SKM-1 treated with dmso at 0.1 percent for 144 hours (cell line): ENCODE results near the gene RTCA.
"Not testable (repeated sequence)": the region's sequence is repeated elsewhere in the genome, so short reads cannot be mapped to it uniquely, and the experiment has no call there.

Experiments used
- DNase-seq: peaks from one replicate; lab custom pipeline; 2025; ENCODE audit not compliant: unreplicated experiment; lab: John Stamatoyannopoulos, UW

The RTCA gene

DNA sequence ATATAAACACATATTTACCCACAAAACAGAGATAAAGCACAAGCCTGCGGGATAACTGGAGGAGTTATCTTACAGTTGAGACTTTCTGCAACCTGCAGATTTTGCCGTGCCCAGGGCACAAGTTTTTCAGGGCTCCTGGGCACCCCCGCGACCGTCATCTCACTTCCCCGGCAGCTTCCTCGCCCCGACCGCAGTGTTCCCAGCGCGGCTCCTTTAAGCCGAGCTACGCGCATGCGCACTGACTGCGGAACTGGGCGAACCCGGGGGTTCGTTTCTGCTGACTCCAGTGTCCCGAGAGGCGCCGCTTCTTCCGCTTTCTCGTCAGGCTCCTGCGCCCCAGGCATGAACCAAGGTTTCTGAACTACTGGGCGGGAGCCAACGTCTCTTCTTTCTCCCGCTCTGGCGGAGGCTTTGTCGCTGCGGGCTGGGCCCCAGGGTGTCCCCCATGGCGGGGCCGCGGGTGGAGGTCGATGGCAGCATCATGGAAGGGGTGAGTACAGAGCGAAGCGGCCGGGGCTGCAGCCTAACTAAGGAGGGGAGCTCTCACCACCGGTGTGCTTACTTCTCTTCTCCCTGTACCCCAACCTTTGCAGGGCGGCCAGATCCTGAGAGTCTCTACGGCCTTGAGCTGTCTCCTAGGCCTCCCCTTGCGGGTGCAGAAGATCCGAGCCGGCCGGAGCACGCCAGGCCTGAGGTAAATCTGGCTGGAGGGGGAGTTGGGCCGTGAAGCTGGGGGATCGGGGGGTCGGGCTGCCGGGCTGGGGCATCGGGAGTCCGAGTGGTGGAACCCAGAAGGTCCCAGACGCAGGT lies at the start of gene RTCA:
Gene RTCA, plus strand, starts transcription at position 286 of the 810 bp plus-strand sequence. Its CDS starts 160 bp downstream, at position 446.
- peak; percentile 98 for DNase-seq

DNA sequence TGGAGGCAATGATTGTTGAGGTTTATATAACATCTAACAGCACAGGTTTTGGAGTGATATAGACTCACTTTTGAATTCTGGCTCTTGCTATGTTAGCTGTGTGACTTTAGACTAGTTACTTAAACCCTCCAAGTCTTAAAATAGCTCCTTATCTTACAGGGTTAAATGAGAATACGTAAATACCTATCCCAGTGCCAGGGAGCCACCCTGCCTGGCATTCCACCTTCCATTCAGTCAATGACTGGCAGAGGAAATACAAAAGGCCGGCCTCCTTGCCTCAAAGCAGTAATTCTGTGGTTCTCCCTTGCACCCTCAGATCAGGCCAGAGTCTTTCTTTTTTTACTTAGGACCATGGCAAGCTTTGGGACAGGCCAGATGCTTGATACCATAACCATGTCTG lies 48.2 kb upstream of the RTCA start:
- DNase-seq: no peak

DNA sequence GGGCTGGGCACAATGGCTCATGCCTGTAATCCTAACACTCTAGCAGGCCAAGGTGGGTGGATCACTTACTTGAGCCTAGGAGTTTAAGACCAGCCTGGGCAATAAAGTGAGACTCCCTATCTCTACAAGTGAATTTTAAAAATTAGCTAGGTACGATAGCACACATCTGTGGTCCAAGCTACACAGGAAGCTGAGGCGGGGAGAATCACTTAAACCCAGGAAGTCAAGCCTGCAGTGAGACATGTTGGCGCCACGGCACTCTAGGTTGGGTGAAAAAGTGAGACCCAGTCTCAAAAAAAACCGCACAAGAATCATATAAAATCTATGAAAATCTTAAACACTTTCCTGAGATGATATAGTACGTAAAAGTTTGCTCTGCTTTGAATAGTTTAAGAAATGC lies 46.6 kb upstream of the RTCA start:
- DNase-seq: no peak

DNA sequence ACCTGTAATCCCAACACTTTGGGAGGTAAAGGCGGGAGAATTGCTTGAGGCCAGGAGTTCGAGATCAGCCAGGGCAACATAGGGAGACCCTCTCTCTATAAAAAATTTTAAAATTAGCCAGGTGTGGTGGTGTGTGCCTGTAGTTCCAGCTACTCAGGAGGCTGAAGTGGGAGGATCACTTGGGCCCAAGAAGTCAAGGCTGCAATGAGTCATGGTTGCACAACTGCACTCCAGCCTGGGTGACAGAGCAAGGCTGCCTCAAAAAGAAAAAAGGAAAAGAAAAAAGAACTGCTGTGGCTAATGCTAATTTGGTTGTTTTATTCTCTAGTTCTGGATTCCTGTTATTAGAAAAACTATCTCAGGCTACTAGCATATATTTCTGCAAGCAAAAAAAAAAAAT lies 46.1 kb upstream of the RTCA start:
- DNase-seq: peak; percentile 8

DNA sequence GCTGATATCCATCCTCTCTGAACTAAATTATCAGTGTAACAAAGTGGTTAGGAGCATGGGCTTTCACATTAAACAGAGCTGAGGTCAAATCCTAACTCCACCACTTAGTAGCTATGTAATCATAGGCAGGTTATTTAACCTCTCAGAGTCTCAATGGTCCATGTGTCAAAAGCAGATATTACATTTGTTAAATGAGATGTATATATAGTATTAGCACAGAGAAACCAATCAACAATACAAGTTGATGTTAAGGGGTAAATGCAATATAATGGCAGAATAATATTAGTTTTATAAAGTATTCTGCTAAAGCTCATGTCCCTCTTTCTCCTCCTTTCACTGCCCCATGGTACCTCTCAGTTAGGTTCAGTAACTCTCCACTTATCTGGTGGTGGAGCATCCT lies 43.6 kb upstream of the RTCA start:
- no peak for DNase-seq

DNA sequence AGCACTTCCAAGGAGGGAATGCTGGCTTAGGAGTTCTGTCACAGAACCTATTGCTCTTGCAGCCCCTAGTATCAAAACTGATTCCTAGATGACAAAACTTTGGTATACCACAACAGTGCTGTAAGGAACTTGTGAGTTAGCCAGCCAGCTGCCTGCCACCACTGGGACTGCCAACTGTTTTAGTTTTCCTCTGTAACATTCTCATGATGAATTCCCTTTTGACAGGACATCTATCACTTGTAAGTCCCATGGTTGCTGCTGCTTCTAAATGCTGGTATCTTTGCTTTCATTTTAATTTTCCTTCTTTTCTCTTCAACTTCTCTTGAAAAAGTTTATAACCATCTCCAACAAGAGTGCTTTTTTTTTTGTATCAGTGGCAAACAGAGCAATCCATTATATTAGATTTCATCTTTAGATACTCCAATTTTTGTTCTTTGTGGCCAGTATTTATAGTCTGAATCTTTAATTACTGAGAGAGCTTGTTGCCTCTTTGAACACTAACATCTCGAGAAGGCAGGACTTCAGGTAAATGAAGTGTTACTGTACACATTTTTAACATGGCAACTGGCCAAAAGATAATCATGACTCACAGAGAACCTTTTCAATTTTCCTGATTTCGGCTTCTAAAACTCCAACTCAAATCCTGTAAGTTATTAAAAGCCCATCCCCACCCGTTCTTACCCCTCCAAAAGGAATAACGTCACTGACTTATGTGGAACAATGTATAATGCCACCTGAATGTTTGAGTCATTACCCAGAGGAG lies 36.2 kb upstream of the RTCA start:
- no peak for DNase-seq

DNA sequence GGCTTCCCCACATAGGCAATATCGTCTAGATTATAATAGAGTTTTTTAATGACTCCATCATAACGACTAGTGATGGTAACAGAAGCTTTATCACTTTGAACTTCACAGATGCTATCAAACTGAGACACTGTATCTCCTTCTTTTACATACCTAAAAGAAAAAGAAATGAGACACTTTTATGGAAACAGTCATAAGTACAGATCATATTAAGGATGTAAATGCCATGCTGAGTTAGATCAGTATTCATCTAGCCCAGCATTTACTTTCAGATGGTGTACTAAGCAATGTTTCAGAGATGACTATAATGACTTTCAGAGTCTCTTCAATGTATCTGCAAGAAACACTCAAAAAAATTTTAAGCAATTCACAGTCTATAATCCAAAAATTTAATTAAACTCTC lies 35.3 kb upstream of the RTCA start:
- no peak for DNase-seq

DNA sequence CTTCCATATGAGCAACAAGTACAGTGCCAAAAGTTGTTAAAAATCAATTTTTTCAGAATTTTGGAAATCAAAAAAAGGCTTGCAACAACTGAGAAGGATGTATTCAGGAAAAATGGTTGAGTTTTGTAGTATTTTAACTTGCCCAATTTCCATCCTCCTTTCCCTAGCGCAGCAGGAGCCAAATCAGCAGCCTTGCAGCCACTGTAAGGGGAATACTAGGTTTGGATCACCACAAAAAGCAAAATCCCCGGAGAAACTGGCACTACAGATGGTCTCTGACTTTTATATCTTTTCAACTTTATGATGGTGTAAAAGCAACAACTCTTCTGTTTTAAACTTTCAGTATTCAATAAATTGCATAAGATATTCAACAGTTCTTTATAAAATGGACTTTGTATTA lies 34.3 kb upstream of the RTCA start:
- DNase-seq: no peak

DNA sequence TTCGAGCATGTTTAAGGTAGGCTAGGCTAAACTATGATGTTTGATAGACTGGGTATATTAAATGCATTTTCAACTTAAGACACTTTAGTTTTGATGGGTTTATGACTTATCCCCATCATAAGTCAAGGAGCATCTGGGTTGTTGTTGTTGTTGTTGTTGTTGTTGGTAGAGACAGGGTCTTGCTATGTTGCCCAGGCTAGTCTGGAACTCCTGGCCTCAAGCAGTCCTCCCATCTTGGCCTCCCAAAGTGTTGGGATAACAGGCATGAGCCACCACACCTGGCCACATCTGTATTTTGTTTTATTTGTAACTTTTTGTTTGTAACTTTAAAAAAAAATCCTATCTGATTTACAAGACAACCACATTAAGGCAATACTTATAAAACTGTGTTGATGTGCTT lies 33.9 kb upstream of the RTCA start:
- DNase-seq: no peak

DNA sequence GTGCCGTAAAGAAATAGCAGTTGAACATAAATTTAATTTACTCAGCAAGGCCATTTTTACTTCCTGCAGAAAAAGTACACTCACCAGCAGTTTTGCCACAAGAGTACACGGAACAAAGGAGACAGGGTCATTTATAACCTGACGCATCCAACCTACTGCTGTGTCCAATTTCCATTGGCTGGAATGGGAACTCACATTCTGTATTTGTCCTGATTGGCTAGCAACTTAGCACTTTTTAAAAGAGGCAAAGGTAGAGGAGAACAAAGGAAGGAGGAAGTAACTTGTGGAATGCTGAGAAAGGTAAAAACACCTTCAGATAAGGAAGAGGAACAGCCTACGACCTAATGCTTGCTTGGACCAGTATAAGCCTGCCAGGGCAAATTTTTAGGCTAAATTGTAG lies 32.5 kb upstream of the RTCA start:
- DNase-seq: not testable (repeated sequence)

DNA sequence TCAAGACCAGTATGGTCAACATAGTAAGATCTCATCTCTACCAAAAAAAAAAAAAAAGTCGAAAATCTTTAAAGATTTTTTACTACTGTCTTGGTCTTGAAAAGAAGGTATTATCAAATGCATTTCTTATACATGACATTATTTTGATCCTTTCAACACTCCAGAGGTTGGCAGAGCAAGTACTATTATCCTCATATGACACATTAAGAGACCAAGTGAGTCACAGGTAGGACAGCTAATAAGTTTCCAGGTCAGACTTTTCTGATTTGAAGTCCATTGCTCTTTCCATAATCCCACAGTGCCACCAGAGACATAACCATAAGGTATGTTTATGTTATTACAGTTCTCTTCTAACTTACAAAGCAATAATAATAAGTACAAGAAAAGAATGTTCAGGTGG lies 31.6 kb upstream of the RTCA start:
- DNase-seq: no peak

DNA sequence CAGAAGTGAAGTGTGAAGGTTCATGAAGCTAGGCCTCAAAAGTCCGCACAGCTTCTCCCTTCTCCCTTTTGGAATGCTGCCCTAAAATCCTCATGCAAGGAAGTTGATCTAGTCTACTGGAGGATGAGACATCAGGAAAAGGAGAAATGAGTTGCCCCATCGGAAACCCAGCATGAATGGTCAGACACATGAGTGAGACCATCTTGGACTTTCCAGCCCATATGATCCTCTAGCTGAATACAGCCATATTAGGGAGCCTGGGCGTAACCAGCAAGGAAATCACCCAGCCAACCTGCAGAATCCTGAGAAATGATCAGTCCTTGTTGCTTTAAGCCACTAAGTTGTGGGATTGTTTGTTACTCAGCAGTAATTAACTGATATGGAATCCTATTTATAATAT lies 28.9 kb upstream of the RTCA start:
- no peak for DNase-seq

DNA sequence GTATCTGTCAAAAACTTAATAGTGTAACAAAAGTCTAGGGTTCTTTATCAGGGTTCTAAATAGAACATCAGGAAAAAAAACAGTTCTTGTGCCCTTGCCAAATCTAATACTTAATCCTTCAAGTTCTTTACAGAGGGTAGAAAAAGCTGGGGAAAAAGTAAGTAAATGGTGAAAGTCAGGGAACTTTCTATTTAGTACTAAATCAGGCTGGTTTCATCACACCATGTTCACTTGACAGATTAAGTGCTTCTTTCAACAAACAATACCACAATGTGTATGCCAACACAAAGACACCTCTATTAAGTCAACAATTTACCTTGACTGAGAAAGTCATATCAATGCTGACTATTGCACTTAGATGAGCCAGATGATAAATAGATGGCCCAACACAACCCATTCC lies 26.1 kb upstream of the RTCA start:
- no peak for DNase-seq

DNA sequence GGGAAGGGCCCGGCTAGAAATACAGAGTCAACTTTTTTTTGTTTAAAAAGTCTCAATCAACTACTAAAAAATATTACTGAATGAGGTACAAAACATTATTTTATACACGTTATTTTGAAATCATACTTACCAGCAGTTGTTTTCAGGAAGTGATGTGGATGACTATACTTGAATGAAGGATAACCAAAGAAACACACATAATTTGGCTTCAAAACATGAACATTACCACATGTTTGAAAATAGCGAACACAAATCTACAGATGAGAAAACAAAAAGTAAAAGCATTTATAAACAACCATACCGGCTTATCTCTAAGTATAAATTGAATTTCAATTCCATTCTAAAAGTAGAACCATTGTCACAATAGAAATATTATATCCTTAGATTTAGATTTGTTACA lies 25.4 kb upstream of the RTCA start:
- no peak for DNase-seq

DNA sequence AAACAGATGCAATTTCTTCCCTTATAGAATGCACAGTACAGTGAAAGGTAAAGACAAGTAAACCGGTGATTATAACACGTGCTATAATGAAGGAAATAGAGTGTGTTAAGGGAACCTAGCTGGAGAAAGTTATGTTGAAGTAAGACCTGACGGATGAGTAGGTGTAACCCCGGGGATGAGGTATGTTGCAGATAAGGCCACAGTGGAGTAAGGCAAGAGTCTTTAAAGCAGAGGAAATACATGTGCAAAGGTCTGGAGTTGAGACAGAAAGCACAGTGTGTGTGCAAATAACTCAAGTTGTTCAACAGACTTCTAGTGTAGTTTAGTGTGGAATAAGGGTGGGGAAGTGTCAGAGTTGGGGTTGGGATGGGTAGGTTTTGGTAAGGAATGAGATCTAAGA lies 19.3 kb upstream of the RTCA start:
- no peak for DNase-seq

DNA sequence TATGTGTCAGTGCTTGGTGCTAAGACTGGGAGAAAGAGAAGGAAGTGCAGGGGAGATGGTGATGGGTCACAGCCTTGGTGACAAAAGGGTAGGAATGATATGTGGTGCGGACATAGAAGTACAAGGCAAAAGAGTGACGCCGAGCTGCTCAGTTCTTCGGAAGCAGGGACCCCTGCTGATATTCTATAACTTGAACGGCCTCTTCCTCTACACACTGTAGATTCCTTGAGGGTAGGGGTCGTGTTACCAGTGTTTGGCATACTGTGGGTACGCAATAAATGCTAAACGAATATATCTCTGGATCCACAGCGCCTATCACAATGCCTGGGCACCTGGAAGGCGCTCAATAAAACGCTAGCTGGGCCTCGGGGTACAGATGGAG lies 16.9 kb upstream of the RTCA start:
- no peak for DNase-seq

DNA sequence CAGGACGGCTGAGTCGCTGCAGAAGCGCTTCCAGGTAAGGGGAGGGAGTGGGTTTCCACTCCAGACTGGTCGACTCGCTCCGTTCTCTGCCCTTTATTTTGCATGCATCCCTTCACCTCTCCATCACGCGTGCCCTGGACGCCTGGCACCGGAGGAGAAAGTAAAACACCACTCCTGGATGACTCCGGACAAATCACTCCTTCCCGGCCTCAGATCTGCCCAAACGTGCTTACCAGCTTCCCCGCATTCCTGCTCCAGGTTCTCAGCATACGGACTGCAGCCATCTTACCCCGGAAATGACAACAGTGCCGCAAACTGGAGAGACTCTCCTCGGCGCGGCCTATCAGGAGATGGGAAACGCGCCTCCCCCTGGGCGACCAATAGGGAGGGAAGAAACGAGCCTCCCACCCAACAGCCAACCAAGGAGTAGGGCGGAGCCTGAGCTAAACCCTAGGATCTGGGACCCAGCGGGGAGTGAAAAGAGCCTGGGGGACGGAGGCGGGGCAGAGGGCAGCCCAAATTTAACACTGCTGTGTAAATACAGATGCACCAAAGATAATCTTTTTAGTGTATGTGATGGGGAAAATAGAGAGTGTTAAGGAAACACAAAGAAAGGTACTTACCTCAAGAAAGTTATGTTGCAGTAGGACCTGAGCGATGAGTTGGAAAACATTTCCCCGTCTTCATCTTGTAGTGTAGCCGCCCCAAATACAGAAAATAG lies 16.3 kb upstream of the RTCA start, which contains the start of gene DBT:
Gene DBT, minus strand, starts transcription at position 298 of the 721 bp plus-strand sequence. Its CDS starts 14 bp downstream, at position 284.
- DNase-seq: peak; percentile 94

DNA sequence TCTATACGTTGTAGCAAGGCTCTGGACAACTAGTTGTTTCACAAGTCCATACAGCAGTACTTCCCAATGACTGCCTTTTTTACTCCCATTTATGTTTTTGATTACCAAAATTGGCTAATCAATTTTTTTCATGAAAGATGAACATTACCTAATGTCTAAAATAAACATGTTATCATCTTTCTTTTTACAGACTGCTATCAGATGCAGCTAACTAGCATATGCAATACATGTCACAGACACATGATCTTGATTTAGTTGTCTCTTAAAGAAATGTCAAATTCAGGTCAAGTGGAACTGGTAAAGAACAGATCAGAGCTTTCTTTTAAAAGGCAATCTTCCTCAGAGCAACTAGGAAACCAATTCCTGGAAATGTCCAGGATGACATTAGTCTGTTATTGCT lies 15.8 kb upstream of the RTCA start:
- DNase-seq: no peak

DNA sequence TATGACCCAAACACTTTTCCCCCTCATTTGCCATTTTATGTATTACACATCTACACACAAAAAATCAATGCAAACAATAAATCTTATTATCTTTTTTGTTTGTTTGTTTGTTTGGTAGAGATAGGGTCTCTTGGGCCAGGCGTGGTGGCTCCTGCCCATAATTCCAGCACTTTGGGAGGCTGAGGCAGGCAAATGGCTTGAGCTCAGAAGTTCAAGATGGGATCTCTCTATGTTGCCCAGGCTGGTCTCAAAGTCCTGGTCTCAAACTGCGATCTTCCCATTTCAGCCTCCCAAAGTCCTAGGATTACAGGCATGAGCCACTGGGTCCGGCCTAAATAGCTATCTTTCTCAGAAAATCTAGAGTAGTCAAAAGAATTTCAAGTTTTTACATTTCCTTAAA lies 15.2 kb upstream of the RTCA start:
- DNase-seq: no peak

DNA sequence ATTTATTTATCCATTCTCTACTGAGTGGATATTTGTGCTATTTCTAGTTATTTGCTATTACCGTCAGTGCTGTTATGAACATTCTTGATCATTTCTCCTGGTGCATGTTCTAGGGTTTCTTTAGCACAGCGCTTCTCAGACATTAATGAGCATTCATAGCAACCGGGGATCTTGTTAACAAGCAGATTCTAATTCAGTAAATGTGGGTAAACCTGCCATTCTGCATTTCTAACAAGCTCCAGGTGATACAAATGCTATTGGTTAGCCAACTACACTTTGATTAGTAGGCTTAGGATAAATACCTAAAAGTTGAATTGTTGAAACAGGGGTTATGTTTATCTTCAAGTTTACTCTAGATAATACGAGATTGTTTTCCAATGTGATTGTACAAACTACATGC lies 13.1 kb upstream of the RTCA start:
- DNase-seq: no peak

DNA sequence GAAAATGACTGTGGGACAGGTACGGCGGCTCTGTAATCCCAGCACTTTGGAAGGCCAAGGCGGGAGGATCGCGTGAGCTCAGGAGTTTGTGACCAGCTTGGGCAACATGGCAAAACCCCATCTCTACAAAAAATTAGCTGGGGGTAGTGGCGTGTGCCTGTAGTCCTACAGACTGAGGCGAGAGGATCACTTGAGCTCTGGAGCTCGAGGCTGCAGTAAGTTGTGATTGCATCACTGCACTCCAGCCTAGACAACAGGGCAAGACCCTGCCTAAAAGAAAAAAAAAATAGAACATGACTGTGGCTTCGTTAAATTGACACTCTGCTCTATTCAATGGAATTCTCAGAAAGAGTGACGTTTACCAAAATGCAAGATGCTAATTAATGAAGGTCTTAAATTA lies 12.5 kb upstream of the RTCA start:
- DNase-seq: no peak

DNA sequence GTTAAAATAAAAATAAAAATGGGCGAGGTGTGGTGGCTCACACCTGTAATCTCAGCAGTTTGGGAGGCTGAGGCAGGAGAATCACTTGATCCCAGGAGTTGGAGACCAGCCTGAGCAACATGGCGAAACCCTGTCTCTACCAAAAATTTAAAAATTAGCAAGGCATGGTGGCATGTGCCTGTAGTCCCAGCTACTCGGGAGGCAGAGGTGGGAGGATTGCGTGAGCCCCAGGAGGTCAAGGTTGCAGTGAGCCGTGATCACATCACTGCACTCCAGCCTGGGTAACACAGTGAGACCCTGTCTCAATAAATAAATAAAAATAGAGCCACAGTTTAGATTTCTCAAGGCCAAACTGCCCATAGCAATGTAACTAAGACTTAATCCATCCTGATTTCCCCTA lies 9.7 kb upstream of the RTCA start:
- DNase-seq: not testable (repeated sequence)
